Measurements from ENCODE around the gene ISG20. TPM values are rescaled to one million over a fixed set of nuclear protein-coding genes. Genes with fewer than 3 reads are reported as not detected.

ISG20 gene
- total and polyA plus RNA-seq, 2 experiments from 2014 or later: 1.4 TPM; not detected in 1

- no peak overlapping the region for H3K9ac ChIP-seq
- WGBS, 2 experiments (ENCODE audit: low coverage in 1 of 2, low lambda C conversion rate in 2 of 2, missing lambda C conversion rate in 2 of 2): 66 to 67% methylated on average over 10 of the region's 10 CpGs
- no peak for TF ChIP-seq EZH2phosphoT487 (IDR thresholded peaks at IDR 0.05; ENCODE audit: insufficient read depth, low read depth)
- H3K9me3 ChIP-seq (ENCODE audit: low read depth): no peaks in the 10 kb centered on the region
- no peaks in the 10 kb centered on the region for H3K79me2 ChIP-seq (ENCODE audit: insufficient read depth)
- H3K9me2 ChIP-seq (ENCODE audit: insufficient read depth): no peaks in the 10 kb centered on the region
- no peak for DNase-seq
- H2AFZ ChIP-seq: no peak overlapping the region
- H3K4me1 ChIP-seq (ENCODE audit: insufficient read depth): peaks cover 27% of the 10 kb centered on the region
- H3K36me3 ChIP-seq (ENCODE audit: low read depth): no peaks in the 10 kb centered on the region
- H3K27ac ChIP-seq: no peak overlapping the region
- H4K20me1 ChIP-seq (ENCODE audit: insufficient read depth): no peaks in the 10 kb centered on the region
- in situ Hi-C loops (cut with MboI): loop anchor here (25.0 kb wide), 2 partner anchors 356 to 531 kb away; no protein-coding TSS in a partner anchor
- no peak overlapping the region for H3K4me2 ChIP-seq (ENCODE audit: unreplicated experiment)
- peaks cover 13% of the 10 kb centered on the region; the same call in 1 of the 2 replicates for H3F3A ChIP-seq (ENCODE audit: insufficient read depth)
- no peaks in the 10 kb centered on the region for H3K27me3 ChIP-seq (replicated peaks; ENCODE audit: insufficient read depth)
- H3K4me3 ChIP-seq: no peak overlapping the region
Observed at GRCh38 chr15:88656760-88657221, 18.0 kb downstream of the ISG20 start.

GRCh38 chr15:88657326-88658069 lies 18.7 kb downstream of the ISG20 start:
- Histone ChIP-seq H3K9me3 (ENCODE audit: low read depth) (no peaks in the 10 kb centered on the region), H3K9me2 (ENCODE audit: insufficient read depth) (no peaks in the 10 kb centered on the region), H3K27ac (no peak overlapping the region), H3K79me2 (ENCODE audit: insufficient read depth) (no peaks in the 10 kb centered on the region), H3F3A (ENCODE audit: insufficient read depth) (peaks cover 19% of the 10 kb centered on the region; the same call in 1 of the 2 replicates), H3K36me3 (ENCODE audit: low read depth) (no peaks in the 10 kb centered on the region), H4K20me1 (ENCODE audit: insufficient read depth) (no peaks in the 10 kb centered on the region), H3K9ac (no peak overlapping the region), H2AFZ (no peak overlapping the region), H3K27me3 (replicated peaks; ENCODE audit: insufficient read depth) (no peaks in the 10 kb centered on the region), H3K4me1 (ENCODE audit: insufficient read depth) (peaks cover 31% of the 10 kb centered on the region), H3K4me2 (ENCODE audit: unreplicated experiment) (no peak overlapping the region), H3K4me3 (no peak overlapping the region)
- in situ Hi-C loops (cut with MboI): loop anchor here (25.0 kb wide), 2 partner anchors 355 to 530 kb away; no protein-coding TSS in a partner anchor
- WGBS, 2 experiments (ENCODE audit: low coverage in 1 of 2, low lambda C conversion rate in 2 of 2, missing lambda C conversion rate in 2 of 2): 25 to 26% methylated on average over 13 of the region's 13 CpGs
- peak; percentile 81 for DNase-seq
- TF ChIP-seq EZH2 (IDR thresholded peaks at IDR 0.05; ENCODE audit: insufficient read depth, poor library complexity, severe bottlenecking): no peak
- no peak for TF ChIP-seq EZH2phosphoT487 (IDR thresholded peaks at IDR 0.05; ENCODE audit: insufficient read depth, low read depth)

GRCh38 chr15:88658070-88658965 lies 19.5 kb downstream of the ISG20 start:
- Histone ChIP-seq H3K9ac (no peak overlapping the region), H3K36me3 (ENCODE audit: low read depth) (no peaks in the 10 kb centered on the region), H2AFZ (no peak overlapping the region), H3K9me3 (ENCODE audit: low read depth) (no peaks in the 10 kb centered on the region), H3K4me2 (ENCODE audit: unreplicated experiment) (no peak overlapping the region), H3K27ac (no peak overlapping the region), H3F3A (ENCODE audit: insufficient read depth) (peaks cover 19% of the 10 kb centered on the region; the same call in 1 of the 2 replicates), H3K4me3 (no peak overlapping the region), H4K20me1 (ENCODE audit: insufficient read depth) (no peaks in the 10 kb centered on the region), H3K4me1 (ENCODE audit: insufficient read depth) (peaks cover 31% of the 10 kb centered on the region), H3K79me2 (ENCODE audit: insufficient read depth) (no peaks in the 10 kb centered on the region), H3K27me3 (replicated peaks; ENCODE audit: insufficient read depth) (no peaks in the 10 kb centered on the region), H3K9me2 (ENCODE audit: insufficient read depth) (no peaks in the 10 kb centered on the region)
- TF ChIP-seq EZH2 (IDR thresholded peaks at IDR 0.05; ENCODE audit: insufficient read depth, poor library complexity, severe bottlenecking) (no peak), EZH2phosphoT487 (IDR thresholded peaks at IDR 0.05; ENCODE audit: insufficient read depth, low read depth) (no peak)
- in situ Hi-C loops (cut with MboI): loop anchor here (25.0 kb wide), 2 partner anchors 354 to 529 kb away; no protein-coding TSS in a partner anchor
- DNase-seq: no peak
- 75 to 83% methylated on average over 11 to 13 of the region's 13 CpGs for WGBS, 2 experiments (ENCODE audit: low coverage in 1 of 2, low lambda C conversion rate in 2 of 2, missing lambda C conversion rate in 2 of 2)

Data from GM23248 (cell line).